ENCODE results near the gene SON.

DNA sequence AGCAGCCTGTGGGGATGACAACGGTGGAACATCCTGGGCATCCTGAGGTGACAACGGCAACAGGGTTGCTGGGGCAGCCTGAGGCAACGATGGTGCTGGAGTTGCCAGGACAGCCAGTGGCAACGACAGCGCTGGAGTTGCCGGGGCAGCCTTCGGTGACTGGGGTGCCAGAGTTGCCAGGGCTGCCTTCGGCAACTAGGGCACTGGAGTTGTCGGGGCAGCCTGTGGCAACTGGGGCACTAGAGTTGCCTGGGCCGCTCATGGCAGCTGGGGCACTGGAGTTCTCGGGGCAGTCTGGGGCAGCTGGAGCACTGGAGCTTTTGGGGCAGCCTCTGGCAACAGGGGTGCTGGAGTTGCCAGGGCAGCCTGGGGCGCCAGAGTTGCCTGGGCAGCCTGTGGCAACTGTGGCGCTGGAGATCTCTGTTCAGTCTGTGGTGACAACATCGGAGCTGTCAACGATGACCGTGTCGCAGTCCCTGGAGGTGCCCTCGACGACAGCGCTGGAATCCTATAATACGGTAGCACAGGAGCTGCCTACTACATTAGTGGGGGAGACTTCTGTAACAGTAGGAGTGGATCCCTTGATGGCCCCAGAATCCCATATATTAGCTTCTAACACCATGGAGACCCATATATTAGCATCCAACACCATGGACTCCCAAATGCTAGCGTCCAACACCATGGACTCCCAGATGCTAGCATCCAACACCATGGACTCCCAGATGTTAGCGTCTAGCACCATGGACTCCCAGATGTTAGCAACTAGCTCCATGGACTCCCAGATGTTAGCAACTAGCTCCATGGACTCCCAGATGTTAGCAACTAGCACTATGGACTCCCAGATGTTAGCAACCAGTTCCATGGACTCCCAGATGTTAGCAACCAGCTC is 8.2 kb downstream of the SON start:
- TF ChIP-seq, protein P1, sequence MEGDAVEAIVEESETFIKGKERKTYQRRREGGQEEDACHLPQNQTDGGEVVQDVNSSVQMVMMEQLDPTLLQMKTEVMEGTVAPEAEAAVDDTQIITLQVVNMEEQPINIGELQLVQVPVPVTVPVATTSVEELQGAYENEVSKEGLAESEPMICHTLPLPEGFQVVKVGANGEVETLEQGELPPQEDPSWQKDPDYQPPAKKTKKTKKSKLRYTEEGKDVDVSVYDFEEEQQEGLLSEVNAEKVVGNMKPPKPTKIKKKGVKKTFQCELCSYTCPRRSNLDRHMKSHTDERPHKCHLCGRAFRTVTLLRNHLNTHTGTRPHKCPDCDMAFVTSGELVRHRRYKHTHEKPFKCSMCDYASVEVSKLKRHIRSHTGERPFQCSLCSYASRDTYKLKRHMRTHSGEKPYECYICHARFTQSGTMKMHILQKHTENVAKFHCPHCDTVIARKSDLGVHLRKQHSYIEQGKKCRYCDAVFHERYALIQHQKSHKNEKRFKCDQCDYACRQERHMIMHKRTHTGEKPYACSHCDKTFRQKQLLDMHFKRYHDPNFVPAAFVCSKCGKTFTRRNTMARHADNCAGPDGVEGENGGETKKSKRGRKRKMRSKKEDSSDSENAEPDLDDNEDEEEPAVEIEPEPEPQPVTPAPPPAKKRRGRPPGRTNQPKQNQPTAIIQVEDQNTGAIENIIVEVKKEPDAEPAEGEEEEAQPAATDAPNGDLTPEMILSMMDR (IDR thresholded peaks at IDR 0.05) = no peak
- TF ChIP-seq POLR2A (IDR thresholded peaks at IDR 0.05) = no peak
